PC-3 (cell line): ENCODE results near the gene MYO5B.

Experiments
- EZH2 ChIP-seq: fragments of 300-600 bp; sonication (generic); IDR thresholded peaks from one replicate; pipeline ENCODE4 v1.6.1; 2017; ENCODE audit warnings: antibody characterized with exemption, mild to moderate bottlenecking, low read length; ENCODE audit not compliant: unreplicated experiment
- TF ChIP-seq, protein P1 (sequence below): fragments of 300-600 bp; sonication (generic); conservative IDR thresholded peaks from 2 replicates; pipeline ENCODE4 v1.5.1; 2017; ENCODE audit warnings: antibody characterized with exemption, low read depth, mild to moderate bottlenecking, low read length

GRCh38 chr18:49795612-49796552 is 399.1 kb downstream of the MYO5B start:
- TF ChIP-seq, protein P1, sequence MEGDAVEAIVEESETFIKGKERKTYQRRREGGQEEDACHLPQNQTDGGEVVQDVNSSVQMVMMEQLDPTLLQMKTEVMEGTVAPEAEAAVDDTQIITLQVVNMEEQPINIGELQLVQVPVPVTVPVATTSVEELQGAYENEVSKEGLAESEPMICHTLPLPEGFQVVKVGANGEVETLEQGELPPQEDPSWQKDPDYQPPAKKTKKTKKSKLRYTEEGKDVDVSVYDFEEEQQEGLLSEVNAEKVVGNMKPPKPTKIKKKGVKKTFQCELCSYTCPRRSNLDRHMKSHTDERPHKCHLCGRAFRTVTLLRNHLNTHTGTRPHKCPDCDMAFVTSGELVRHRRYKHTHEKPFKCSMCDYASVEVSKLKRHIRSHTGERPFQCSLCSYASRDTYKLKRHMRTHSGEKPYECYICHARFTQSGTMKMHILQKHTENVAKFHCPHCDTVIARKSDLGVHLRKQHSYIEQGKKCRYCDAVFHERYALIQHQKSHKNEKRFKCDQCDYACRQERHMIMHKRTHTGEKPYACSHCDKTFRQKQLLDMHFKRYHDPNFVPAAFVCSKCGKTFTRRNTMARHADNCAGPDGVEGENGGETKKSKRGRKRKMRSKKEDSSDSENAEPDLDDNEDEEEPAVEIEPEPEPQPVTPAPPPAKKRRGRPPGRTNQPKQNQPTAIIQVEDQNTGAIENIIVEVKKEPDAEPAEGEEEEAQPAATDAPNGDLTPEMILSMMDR, result no peak
- TF ChIP-seq EZH2, result no peak
